IPS-15b (cell line): ENCODE measurements around the gene NTPCR.

ENCODE experiments used
- H3K27me3 ChIP-seq: one replicate; pipeline ENCODE4 v1.6.1; 2013; ENCODE audit warnings: low read length; ENCODE audit not compliant: control insufficient read depth, insufficient read depth
- H3K36me3 ChIP-seq: one replicate; pipeline ENCODE4 v1.6.1; 2013; ENCODE audit warnings: low read length; ENCODE audit not compliant: control insufficient read depth, insufficient read depth
- H3K4me1 ChIP-seq: one replicate; pipeline ENCODE4 v1.6.1; 2013; ENCODE audit warnings: mild to moderate bottlenecking, low read length; ENCODE audit not compliant: control insufficient read depth, insufficient read depth
- H3K4me3 ChIP-seq: one replicate; pipeline ENCODE4 v1.5.1; 2013; ENCODE audit warnings: low read depth, low read length
- H3K9ac ChIP-seq: one replicate; pipeline ENCODE4 v1.6.1; 2013; ENCODE audit warnings: low read depth, mild to moderate bottlenecking, low read length
- H3K9me3 ChIP-seq: one replicate; pipeline ENCODE4 v1.6.1; 2013; ENCODE audit warnings: mild to moderate bottlenecking, low read length; ENCODE audit not compliant: control insufficient read depth, insufficient read depth

Gene NTPCR

DNA sequence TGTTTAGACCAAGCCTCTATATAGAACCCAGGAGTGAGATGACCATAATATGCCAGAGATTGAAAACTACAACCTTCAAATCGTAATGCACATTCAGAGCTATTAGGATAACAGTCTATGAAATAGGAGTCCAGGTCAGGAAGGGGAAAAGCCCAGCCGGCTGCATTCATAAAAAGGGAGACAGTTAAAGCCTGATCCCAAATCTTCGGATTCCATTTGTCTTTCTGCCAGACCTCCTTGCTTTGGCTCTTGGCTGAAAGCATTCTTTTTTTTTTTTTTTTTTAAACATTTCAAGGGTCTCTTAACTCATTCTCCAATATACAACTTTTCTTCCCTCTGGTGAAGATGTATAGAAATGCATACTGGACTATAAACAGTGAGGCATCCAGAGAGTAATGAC, 81.1 kb downstream of the NTPCR start:
- Histone ChIP-seq H3K4me1 (no peaks in the 10 kb centered on the region), H3K4me3 (no peak overlapping the region), H3K9ac (no peak overlapping the region), H3K27me3 (no peaks in the 10 kb centered on the region), H3K9me3 (no peaks in the 10 kb centered on the region), H3K36me3 (no peaks in the 10 kb centered on the region)

DNA sequence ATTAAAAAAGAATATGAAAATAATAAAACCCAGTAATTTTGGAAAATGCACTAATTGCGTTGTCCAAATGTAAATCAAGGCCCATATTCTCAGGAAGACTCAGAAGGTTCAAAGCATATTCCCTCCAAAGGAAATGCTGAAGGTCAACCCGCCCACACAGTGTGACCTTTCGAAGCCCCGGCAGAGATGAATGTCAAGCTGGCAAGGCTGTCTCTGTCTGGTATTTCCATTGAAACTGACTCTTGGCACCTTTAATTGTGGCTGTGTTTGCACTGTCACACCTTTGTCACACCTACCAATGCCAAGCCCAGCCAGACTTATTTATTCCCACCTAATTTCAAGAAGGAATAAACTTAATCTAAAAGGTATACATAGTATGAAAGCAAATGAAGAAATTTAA, 82.5 kb downstream of the NTPCR start:
- Histone ChIP-seq H3K9me3 (no peaks in the 10 kb centered on the region), H3K4me3 (no peak overlapping the region), H3K9ac (no peak overlapping the region), H3K36me3 (no peaks in the 10 kb centered on the region), H3K27me3 (no peaks in the 10 kb centered on the region), H3K4me1 (no peaks in the 10 kb centered on the region)

DNA sequence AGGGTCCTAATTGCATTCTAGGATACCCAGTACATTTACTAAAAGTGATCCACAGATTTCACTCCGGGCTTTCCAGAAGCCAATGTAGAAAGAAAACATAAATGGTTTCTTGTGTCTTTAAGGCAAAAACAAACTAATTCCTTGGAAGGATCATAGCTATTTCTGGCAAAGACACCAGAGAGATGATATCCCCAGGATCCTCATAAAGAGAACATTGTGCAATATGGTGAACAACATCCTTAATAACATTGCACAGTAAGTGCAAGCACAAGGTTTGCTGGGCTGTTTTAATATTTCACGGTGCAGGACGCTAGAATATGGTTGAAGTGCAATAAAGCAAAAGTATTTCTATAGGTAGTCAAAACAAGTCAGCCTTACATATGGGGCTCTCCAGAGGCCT, 83.0 kb downstream of the NTPCR start:
- Histone ChIP-seq H3K9ac (no peak overlapping the region), H3K27me3 (no peaks in the 10 kb centered on the region), H3K9me3 (no peaks in the 10 kb centered on the region), H3K4me1 (no peaks in the 10 kb centered on the region), H3K36me3 (no peaks in the 10 kb centered on the region), H3K4me3 (no peak overlapping the region)
